ENCODE results near the gene IGSF21.

The IGSF21 gene

GRCh38 chr1:18148461-18148860 is 40.9 kb downstream of the IGSF21 start:
- no peak for TF ChIP-seq TSHZ2 (CRISPR knock-in tag; IDR thresholded peaks at IDR 0.05)
- no peak for TF ChIP-seq PATZ1 (CRISPR knock-in tag; IDR thresholded peaks at IDR 0.05; ENCODE audit: borderline replicate concordance)
- TF ChIP-seq ZFP3 (CRISPR knock-in tag; IDR thresholded peaks at IDR 0.05), result no peak
- TF ChIP-seq CSDC2 (CRISPR knock-in tag; IDR thresholded peaks at IDR 0.05), result no peak
- no peak for TF ChIP-seq ZNF8 (CRISPR knock-in tag; IDR thresholded peaks at IDR 0.05)
- TF ChIP-seq POU6F1 (CRISPR knock-in tag; IDR thresholded peaks at IDR 0.05; ENCODE audit: borderline replicate concordance, low read depth), result no peak
- no peak for TF ChIP-seq TOX (CRISPR knock-in tag; IDR thresholded peaks at IDR 0.05; ENCODE audit: borderline replicate concordance)
- no peak for TF ChIP-seq ZFP30 (CRISPR knock-in tag; IDR thresholded peaks at IDR 0.05)
- no peak for TF ChIP-seq ZNF565 (CRISPR knock-in tag; conservative IDR thresholded peaks at IDR 0.05; ENCODE audit: low read depth)
- no peak for TF ChIP-seq ARNTL (CRISPR knock-in tag; IDR thresholded peaks at IDR 0.05; ENCODE audit: borderline replicate concordance, low read depth)
- no peak for TF ChIP-seq ESRRG (CRISPR knock-in tag; IDR thresholded peaks at IDR 0.05)
- TF ChIP-seq CSRNP3 (CRISPR knock-in tag; IDR thresholded peaks at IDR 0.05), result no peak
- no peak for TF ChIP-seq GLIS3 (CRISPR knock-in tag; IDR thresholded peaks at IDR 0.05)
- TF ChIP-seq ISL1 (CRISPR knock-in tag; IDR thresholded peaks at IDR 0.05), result no peak
- no peak for TF ChIP-seq ZC3H10 (CRISPR knock-in tag; IDR thresholded peaks at IDR 0.05)
- no peak for ATAC-seq

GRCh38 chr1:18149027-18149641 is 41.5 kb downstream of the IGSF21 start:
- peak; percentile 49; the same call in 1 of the 3 replicates for ATAC-seq
- TF ChIP-seq ZFP30 (CRISPR knock-in tag; IDR thresholded peaks at IDR 0.05) (no peak), TSHZ2 (CRISPR knock-in tag; IDR thresholded peaks at IDR 0.05) (no peak), SNAI2 (CRISPR knock-in tag; IDR thresholded peaks at IDR 0.05) (no peak), ARNTL (CRISPR knock-in tag; IDR thresholded peaks at IDR 0.05; ENCODE audit: borderline replicate concordance, low read depth) (no peak), ZNF70 (CRISPR knock-in tag; IDR thresholded peaks at IDR 0.05) (no peak), RARB (CRISPR knock-in tag; IDR thresholded peaks at IDR 0.05) (no peak), CREB5 (CRISPR knock-in tag; IDR thresholded peaks at IDR 0.05; ENCODE audit: low read depth) (no peak), TOX (CRISPR knock-in tag; IDR thresholded peaks at IDR 0.05; ENCODE audit: borderline replicate concordance) (no peak), GLIS3 (CRISPR knock-in tag; IDR thresholded peaks at IDR 0.05) (no peak), ZNF8 (CRISPR knock-in tag; IDR thresholded peaks at IDR 0.05) (no peak), CSRNP3 (CRISPR knock-in tag; IDR thresholded peaks at IDR 0.05) (no peak), POU6F1 (CRISPR knock-in tag; IDR thresholded peaks at IDR 0.05; ENCODE audit: borderline replicate concordance, low read depth) (no peak), CSDC2 (CRISPR knock-in tag; IDR thresholded peaks at IDR 0.05) (no peak)

All from SK-N-SH treated with all-trans-retinoic acid at 6 μM for 48 hours (cell line).